ENCODE measurements around the gene S100A6. TPM values are rescaled to one million over a fixed set of nuclear protein-coding genes. Genes with fewer than 3 reads are reported as not detected.

S100A6 gene
- polyA plus RNA-seq, 4 donors, result 184 to 308 (median 260) TPM

DNA sequence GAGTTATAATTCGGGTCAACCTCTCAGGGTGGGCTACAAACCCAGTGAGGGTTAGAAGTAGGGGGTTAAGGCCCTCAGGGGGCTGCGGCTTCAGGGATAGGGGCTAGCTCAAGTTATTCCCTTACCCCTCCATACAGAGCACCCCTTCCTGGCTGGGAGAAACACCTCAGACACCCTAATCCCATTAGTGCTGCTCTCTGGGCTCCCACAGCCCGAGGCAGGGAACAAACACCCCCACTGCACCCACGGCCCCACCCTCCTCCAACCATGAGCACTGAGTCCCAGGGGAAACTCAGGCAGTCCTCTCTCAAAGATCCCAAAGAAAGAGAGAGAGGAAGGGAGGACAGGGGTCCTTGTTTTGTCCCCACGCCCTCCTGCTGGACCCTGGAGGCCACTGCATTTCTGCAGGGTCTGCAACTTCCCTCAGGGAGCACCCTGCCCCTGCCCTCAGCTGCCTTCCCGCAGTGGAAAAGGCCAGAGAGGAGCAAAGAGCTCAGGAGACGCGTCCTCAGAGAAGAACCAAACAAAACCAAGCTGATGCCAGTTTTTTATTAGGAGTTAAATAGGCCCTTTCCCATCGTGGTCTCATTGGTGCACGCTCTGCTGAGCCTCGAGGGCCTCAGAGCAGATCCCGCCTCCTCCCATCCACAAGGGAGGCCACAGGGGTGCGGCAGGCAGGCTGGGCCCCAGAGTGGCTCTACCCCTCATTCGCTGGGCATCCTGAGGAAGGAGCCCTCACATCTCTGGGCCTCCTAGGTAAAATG lies 11.2 kb upstream of the S100A6 start:
- no peak for DNase-seq (ENCODE audit: low read depth in 4 of 4, low spot score in 2 of 4)

DNA sequence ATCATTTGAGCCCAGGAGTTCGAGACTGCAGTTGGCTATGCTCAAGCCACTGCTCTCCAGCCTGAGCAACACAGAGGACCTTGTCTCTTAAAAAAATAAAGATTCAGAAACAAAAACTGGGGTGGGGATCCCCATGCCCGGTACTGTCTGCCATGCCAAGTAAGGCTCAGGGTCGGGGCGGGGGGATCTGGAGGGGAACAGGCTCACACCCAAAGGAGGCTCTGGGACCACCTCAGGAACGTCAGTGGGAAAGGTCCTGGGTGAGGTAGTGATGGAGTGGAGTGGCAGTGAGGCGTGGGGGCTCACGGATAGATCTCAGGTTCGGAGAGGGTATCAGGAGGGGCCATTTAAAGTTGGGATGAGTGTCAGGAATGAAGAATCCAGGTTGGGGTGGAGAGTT lies 10.6 kb upstream of the S100A6 start:
- no peak for DNase-seq (ENCODE audit: low read depth in 4 of 4, low spot score in 2 of 4)

DNA sequence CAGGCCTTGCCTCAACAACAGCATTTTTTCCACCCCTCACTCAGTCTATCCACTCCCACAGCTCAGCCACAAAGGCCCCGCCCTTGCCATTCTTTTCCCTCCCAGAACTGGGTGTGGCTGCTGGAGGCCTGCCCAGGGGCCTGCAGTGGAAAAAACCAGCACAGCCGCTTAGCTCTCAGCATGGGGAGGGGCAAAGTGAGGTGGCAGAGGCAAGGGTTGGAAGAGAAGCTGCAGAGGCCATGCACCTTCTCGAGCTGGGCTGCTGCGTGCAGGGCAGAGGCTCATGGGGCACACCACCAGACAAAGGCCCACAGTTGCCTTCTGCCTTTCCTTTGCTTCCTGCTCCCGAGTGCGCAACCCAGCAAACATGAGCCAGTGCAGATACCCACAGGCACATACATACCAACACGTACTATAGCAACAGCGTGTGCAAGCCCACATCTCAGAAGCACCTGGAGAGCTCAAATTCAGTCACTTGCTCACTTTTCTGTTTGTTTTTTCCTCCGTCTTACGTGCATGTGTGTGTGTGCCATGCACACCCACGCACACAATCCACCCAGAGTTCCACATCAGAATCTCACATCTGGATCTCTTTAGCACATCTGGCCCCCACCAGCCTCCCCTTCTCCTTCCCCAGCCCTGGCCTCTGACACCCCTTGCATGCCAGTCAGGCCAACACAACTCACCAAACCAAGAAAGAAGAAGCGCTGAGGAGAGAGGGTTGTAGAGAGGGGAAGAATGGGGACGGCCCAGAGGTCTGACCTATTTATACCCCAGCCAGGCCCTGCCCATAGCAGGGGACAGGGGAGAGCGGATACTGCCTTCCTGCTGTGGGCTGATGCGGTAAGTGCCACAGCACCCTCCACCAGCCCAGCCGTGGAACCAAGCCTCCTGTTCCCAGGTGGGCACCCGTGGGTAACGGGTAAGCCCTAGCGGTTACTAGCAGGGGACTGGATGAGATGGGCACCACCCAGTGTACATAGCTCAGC lies 9.6 kb upstream of the S100A6 start, which contains the start of gene S100A4:
Gene S100A4 (minus strand): TSS at position 740 of the 989 bp plus-strand sequence. CDS start 1,012 bp downstream, outside the sequence.
- DNase-seq (ENCODE audit: low read depth in 4 of 4, low spot score in 2 of 4), result peak in 1 of 4 donors; percentile 82

DNA sequence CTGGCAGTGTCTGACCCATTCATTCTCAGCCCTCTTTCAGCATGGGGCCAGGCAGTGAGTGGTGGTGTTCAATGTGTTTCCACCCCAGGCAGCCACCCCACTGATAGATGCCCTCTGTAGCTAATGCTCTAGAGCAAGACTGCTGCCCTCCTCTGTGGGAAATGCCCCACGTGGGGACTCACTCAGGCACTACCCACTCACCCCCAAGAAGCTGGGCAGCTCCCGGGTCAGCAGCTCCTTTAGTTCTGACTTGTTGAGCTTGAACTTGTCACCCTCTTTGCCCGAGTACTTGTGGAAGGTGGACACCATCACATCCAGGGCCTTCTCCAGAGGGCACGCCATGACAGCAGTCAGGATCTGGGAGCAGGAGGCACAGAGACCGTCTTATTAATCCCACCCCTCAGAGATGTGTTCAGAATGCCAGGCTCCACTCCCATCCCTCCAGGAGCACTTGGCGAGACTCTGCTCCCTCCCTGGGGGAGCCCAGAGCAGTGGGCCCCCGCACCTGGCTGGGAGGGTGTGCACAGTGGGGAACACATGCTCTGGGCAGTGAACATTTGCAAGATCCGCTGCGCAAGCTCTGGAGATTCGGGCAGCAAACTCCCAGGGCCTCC lies 8.8 kb upstream of the S100A6 start:
- DNase-seq (ENCODE audit: low read depth in 4 of 4, low spot score in 2 of 4), result no peak

DNA sequence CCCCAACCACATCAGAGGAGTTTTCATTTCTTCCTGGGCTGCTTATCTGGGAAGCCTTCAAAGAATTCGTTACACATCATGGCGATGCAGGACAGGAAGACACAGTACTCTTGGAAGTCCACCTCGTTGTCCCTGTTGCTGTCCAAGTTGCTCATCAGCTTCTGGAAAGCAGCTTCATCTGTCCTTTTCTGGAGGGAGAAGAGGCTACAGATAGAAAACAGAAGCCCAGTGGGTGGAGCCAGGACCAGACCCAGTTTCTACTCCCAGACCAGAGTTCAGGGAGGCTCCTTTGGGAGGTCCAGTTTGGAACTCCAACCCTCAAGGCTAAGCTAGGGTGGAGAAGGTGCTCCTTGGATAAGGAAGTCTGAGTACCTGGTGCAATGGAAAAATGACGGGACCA lies 7.9 kb upstream of the S100A6 start:
- no peak for DNase-seq (ENCODE audit: low read depth in 4 of 4, low spot score in 2 of 4)

DNA sequence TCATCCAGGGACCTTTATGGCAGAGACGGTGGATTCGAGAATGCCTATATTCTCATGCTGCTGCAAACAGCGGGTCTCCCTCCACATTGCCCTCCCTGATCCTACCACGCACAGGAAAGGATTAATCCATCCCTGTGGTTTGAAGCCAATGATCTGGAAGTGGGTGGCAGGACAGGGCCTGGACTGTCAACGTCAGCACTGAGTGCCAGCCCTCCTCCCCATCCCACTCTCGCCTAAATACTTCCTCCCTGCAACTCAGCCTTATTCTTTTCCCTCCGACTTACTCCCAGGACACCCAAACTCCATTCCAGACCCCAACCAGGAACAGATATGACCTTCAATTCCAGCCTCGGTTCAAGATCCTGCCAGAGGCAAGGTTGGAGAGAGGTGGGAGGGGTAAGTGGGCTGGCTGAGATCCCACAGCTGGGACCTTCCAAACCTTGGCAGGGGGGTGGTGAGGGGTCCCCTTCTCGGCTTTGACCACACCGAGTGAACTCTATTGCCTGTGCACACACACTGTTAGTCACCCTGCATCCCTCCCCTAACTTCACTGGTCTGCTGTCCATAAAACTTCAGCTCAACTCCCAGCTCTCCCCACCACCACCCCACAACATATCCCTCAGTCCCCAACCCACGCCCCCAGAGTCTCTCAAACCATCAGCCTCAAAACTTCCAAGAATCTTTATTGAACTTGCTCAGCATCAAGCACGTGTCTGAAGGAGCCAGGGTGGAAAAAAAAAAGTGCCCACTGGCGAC lies 7.3 kb upstream of the S100A6 start:
- DNase-seq (ENCODE audit: low read depth in 4 of 4, low spot score in 2 of 4), result no peak

DNA sequence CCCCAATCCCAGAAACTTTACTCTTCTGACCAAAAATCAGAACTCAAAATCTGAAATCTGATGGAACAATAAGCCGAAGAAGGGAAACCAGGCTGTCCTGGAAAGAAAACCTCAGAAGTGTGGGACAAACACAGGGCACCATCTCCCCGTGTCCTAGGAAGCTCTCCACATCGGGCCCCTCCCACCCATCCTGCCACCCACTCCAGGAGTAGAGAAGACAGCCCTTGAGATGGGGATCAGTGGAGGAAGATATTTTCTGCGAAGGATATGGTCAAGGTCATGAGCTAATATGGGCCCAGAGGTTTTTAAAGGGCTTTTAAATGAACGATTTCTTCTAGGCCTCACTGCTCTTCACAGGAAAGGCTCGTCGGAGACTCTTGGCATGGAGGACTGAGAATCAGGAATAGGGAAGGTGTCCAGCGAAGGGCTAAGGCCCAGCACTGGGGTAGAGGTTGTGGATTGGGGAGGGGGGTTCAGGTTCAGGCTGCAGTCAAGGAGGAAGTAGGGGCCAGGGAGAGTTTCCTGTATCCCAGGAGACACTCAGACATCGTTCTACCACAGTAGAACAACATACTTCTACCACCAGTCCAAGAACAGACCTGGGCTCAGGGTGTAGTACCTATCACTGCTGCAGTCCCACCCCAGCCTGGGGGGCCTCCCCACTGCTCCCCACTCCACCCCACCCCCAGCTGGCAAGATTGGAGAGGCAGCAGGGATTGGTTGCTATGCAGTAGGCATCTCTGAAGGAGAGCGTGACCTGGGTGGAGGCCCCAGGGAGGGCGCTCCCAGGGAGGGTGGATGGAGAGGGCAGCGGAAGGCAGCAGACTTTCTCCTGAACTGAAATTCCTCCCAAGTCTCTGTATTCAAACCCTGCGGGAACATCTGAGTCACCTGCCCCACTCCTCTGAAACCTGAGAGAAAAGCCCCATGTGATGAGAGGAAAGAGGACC lies 6.1 kb upstream of the S100A6 start:
- DNase-seq (ENCODE audit: low read depth in 4 of 4, low spot score in 2 of 4), result no peak

DNA sequence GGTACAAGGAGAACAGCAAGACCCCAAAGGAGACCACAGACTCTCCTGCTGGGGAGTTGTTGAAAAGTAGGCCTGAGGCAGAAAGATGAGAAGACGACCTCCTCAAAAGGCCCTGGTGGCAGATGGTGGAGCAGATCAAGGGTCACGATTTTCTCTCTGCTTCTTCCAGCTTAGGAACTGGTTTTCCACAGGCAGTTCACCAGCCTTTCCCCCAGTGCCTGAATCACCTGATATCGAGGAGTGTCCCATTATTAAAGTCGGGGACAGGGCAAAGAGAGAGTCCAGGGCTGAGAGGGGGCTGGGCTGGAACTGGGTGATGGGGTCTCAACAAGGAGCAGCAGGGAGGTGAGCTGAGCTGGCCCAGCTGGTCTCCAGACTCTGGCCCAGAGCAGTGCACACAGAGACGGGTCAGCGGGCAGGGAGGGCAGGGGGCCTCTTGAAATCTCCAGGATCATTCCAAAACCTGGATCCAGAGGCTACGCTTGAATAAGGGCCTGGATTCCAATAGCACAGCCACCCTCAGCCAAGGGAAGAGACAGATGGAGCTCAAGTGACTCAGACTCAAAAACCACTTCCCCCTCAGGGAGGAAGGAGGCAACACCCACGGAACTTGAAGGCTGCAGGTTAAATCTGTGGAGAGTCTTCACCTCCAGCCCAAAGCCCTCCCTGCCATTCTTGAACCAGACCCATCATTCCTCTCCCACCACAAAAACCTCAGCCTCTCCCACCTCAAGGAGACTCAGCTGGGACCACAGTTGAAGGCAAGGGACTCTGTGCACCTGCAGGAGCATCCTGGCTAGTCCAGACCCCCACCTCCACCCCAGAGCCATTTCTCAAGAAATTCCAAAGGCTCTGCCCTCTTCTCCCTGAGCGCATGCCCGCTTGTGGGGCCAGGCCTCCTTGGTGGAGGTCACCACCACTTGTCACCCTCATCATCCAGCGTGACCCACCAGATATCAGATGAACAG lies 4.9 kb upstream of the S100A6 start, which contains the start of gene S100A5:
Gene S100A5 (minus strand): TSS at position 541 of the 968 bp plus-strand sequence. CDS start 743 bp downstream, outside the sequence.
- no peak for DNase-seq (ENCODE audit: low read depth in 4 of 4, low spot score in 2 of 4)

DNA sequence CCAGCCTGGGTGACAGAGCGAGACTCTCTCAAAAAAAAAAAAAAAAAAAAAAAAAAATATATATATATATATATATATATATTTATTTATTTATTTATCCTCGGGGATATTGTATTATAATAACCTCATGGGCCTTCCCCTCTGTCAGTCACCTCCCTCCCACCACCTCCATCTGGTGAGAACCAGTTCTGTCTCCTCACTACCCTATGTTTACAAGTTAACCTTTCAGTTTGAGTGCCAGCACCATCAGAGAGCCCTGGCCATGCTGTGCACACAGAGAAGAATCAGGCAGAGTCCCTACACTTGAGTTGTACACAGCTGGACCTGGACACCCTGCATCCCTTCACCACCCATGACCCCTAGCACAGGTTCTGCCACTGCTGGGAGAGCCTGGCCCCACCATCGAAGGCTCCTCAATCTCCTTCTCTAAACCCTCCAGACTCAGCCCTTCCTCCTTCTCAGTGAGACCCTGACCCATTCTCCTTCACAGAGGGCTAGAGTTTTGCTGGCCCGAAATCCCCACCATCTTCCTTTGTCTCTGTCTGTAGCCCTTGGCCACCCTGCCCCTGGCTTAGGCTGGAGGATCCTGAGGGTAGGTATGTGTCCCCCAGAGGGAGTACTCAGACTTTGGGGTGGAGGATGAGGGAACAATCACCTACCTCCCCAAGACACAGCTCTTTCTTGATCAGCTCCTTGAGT lies 3.8 kb upstream of the S100A6 start:
- no peak for DNase-seq (ENCODE audit: low read depth in 4 of 4, low spot score in 2 of 4)

DNA sequence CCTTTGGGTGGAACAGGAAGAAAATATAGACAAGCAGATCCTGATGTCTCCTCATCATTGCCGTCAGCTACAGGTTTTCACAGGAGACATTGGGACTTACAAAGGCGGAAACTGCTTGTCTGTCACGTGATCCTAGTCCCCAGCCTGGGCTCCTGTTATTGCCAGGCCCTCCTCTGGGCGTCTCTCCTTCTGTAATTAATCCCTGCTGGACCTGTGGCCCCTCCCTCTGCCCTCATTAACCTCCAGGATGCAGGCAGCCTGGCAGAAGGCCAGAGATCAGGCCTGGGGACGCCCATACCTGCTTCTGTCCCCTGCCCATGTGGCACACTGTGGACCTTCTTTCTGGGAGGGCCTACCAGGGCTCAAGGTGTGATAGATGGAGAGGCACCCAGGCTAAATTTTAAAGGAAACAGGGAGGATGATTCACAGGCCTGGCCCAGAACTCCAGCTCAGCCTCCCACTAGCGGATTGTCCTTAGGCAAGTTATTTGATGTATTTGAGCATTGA lies 2.6 kb upstream of the S100A6 start:
- no peak for DNase-seq (ENCODE audit: low read depth in 4 of 4, low spot score in 2 of 4)

DNA sequence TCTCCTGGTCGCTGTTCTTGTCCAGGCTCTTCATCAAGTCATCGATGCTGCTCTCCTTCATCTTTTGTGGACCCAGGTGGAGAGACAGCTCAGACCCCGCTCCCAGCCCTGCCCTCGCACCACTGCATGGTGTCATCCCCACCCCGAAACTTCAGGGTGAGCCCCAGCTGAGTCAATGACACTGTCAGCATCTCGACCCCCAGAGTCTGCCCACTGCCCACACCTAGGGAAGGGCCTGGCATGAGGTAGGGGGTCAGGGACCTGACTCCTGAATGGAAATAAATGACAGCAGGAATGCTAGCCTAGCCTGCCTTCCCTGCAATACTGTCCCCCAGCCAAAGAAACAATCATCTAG lies 1.6 kb upstream of the S100A6 start:
- no peak for DNase-seq (ENCODE audit: low read depth in 4 of 4, low spot score in 2 of 4)

DNA sequence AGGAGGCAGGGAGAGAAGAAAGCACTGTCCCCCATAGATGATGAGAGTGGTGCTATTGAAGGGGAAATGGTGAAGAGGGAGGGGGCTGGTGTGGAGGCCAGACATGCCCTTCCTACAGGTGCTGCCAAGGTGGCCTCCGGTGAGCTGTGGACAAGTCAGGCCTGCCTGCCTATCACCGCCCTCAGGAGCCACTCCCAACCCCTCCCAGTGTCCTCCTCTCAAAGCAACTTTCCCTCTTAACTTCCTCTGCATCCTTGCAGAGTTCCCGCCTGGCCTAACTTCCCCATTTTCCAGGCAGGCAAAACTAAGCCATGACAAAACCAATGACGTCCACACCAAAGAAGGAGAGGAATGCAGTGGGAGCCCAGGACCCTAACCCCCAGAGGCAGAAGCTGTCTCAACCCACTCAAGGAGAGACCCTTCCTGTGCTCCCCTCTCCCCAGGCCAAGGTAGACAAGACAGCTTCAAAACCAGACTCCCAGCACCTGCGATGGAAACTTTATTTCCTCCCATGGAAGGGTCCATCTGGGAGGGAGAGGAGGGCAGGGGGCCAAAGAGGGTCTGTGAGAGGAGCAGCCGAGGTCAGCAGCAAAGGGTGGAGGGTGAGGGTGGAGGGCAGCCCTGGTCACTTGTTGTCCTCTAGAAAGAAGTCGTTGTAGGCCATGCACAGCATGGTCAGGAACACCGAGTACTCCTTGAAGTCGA lies 1.0 kb upstream of the S100A6 start:
- no peak for DNase-seq (ENCODE audit: low read depth in 4 of 4, low spot score in 2 of 4)

DNA sequence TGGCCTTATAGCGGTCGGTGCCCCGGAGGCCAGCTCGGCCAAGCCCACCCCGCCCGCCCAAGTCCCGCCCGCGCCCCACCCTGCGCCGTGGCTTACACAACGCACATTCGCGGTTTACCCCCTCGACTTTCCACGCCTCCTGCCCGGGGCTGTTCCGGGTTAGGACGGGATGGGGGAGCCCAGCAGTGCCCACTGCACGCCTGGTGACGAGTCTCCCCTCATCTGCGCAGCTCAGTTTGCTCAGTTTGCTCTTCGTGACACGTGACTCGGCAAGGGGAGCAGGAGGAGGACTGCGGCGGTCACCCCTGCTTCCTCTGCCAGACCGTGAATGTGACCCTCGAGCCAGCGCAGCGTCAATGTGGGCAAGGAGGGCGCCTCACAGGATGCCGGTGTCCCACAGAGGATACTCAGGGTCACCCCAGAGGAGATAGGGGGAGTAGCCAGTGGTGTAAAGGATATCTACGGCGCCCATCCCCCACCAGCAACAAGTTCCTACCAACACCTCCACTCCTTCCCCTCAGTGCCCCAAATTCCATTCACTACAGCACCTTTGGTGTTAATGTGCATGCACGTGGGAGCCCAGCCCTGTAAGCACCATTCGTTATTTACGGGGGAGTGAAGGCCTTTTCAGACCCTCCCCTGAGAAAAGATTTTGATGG lies 350 bp upstream of the S100A6 start:
- peak in 1 of 4 donors; percentile 55 for DNase-seq (ENCODE audit: low read depth in 4 of 4, low spot score in 2 of 4)

DNA sequence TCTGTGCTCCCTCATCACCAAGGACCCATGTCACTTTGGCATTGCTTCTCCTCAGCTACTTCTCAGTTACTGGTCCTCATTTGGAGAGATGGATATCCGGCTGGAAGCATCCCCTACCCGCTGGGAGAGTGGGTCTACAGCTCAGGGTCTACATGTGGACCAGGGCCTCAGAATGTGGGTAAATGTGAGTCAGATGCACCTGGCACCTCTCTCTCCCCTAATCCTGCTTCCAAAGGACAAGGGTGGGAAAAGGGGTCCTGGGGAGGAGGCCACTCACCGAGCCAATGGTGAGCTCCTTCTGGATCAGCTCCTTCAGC lies 908 bp downstream of the S100A6 start:
- no peak for DNase-seq (ENCODE audit: low read depth in 4 of 4, low spot score in 2 of 4)

DNA sequence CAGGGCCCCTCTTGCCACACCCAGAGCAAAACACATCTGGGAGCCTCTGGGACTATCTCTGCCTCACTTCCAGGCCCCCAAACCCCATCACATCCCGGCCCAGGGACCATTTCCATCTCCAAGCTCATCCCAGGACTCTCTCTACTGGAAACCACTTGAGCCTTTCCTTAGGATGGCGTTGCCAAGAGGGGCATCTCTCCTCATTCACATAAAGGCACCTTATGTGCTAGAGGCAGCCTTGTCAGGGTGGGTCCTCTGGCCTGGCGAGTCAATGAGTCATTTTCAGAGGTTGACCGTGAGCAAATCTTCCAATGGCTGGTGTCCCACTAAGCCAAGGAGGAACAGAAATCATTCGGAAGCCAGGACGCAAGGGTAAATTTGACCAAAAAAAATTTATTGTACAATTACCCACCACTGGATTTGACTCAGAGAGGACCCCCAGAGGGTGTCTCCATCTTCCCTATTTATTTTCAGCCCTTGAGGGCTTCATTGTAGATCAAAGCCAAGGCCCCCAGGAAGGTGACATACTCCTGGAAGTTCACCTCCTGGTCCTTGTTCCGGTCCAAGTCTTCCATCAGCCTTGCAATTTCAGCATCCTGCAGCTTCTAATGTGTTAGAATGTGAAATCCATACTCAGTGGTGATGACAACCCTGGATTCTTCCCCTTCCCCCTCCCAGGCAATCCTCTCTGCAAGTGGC lies 1.4 kb downstream of the S100A6 start:
- no peak for DNase-seq (ENCODE audit: low read depth in 4 of 4, low spot score in 2 of 4)

All from left renal cortex interstitium (tissue), 4 donors.